Gastroesophageal sphincter (tissue), 3 donors: ENCODE data around the gene BEX5.
"Not testable (repeated sequence)": the region's sequence is repeated elsewhere in the genome, so short reads cannot be mapped to it uniquely, and the experiment has no call there.

Experiments
- EP300 ChIP-seq: sonication (generic); formaldehyde crosslinking; IDR thresholded peaks from one replicate; pipeline ENCODE4 v1.6.1; 2017; ENCODE audit warnings: antibody characterized with exemption, mild to moderate bottlenecking
- TF ChIP-seq, protein P1 (sequence below), 4 experiments: fragments of 200-600 bp in 2 of 4; fragments of 450-650 bp in 2 of 4; sonication (generic) in 1 of 4; IDR thresholded peaks; one replicate each; pipeline ENCODE4 v1.5.1; 2017 to 2019; ENCODE audit warnings: antibody characterized with exemption in 4 of 4, mild to moderate bottlenecking in 2 of 4, moderate library complexity in 2 of 4

- TF ChIP-seq, protein P1, sequence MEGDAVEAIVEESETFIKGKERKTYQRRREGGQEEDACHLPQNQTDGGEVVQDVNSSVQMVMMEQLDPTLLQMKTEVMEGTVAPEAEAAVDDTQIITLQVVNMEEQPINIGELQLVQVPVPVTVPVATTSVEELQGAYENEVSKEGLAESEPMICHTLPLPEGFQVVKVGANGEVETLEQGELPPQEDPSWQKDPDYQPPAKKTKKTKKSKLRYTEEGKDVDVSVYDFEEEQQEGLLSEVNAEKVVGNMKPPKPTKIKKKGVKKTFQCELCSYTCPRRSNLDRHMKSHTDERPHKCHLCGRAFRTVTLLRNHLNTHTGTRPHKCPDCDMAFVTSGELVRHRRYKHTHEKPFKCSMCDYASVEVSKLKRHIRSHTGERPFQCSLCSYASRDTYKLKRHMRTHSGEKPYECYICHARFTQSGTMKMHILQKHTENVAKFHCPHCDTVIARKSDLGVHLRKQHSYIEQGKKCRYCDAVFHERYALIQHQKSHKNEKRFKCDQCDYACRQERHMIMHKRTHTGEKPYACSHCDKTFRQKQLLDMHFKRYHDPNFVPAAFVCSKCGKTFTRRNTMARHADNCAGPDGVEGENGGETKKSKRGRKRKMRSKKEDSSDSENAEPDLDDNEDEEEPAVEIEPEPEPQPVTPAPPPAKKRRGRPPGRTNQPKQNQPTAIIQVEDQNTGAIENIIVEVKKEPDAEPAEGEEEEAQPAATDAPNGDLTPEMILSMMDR (IDR thresholded peaks at IDR 0.05): not testable (repeated sequence)
- TF ChIP-seq EP300: not testable (repeated sequence)
Measured at GRCh38 chrX:102126080-102126818, 29.5 kb downstream of the BEX5 start.
